ENCODE measurements around the gene SLC24A3.

SLC24A3 gene

GRCh38 chr20:19244291-19244690, 31.8 kb downstream of the SLC24A3 start:
- no peak for DNase-seq

- DNase-seq = no peak
Observed at GRCh38 chr20:19249106-19249879, 36.9 kb downstream of the SLC24A3 start.

GRCh38 chr20:19250346-19250745, 37.9 kb downstream of the SLC24A3 start:
- DNase-seq = no peak

DNA sequence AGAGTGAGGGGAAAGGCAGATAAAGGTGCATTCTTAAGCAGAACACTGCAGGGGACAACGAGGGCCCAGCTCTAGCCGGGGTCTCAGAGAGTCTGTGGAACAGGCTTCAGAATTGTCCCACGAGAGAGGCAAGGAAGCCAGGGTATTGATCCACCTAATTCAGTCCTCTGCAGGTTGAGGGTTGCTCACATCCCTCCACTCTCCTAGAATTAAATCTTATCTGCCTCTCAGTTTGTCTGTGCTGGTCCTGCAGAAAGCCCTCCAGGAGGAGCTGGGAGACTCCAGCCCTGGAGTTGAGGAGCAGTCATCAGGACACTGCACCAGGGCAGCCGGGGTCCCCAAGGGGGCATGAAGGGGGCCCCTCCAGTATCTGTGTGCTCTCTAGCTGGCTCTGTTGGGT, 39.1 kb downstream of the SLC24A3 start:
- DNase-seq = no peak

- DNase-seq = no peak
Observed at GRCh38 chr20:19251958-19252357, 39.5 kb downstream of the SLC24A3 start.

- no peak for DNase-seq
Observed at GRCh38 chr20:19252451-19253120, 40.1 kb downstream of the SLC24A3 start.

DNA sequence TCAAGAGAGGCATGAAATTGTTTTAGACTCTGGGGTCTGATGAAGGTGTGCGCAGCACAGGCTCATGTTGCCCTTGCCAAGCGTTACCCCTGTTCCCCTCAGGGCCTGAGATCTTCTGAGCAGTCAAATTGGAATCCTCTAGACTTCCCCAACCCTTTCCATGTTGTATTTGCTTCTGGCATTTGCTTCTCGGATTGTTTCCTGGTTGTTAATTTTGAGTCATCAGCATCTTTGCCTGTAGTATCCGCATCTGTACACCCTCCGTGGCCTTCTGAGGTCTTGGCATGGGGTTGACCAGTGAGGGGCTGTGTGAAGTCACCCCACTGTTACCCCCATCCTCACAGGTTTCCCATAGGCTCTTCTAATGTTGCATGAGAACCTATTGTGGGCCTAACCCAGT, 40.9 kb downstream of the SLC24A3 start:
- no peak for DNase-seq

DNA sequence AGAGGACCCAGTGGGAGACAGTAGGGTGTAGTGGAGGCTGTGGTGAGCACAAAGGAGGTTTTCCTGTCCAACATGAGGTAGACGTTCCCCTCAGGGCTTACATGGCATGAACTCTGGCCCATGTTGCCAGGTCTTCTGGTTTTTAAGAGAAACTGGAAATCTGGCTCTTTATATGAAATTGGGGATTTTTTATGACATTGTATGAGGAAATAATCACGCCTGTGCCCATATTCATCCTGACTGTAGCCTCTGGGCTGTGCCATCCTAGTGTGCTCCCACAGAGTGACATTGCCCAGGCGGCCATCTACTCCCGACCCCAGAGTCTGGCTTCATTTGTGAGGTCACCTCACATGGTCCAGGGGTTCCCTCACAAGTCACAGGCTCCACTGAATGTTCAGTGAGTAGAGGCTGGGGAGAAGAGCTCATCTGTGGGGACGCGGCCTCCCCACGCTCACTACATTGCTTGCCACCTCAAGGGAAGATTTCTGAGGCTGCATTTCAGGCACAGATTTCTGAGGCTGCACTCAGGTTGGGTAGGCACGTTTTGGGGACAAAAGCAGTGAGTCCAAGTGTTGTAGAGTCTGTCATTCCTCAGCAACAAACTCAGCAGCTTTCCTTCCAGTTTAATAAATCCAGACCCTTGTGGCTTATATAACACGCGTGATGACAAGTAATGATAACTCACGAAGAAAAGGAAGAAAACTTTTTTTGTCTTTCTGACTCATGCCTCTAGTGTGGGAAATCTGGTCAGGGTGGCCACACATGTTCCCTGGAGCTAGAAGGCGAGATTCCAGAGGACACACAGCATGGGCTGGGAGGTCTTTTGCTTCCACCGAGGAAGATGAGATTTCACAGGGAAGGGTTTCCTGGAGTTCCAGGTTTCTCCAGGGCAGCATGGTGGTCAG, 41.7 kb downstream of the SLC24A3 start:
- DNase-seq = no peak

GRCh38 chr20:19254956-19255355, 42.5 kb downstream of the SLC24A3 start:
- no peak for DNase-seq

- no peak for DNase-seq
Observed at GRCh38 chr20:19256085-19256484, 43.6 kb downstream of the SLC24A3 start.

- DNase-seq = no peak
Observed at GRCh38 chr20:19256906-19257595, 44.6 kb downstream of the SLC24A3 start.

DNA sequence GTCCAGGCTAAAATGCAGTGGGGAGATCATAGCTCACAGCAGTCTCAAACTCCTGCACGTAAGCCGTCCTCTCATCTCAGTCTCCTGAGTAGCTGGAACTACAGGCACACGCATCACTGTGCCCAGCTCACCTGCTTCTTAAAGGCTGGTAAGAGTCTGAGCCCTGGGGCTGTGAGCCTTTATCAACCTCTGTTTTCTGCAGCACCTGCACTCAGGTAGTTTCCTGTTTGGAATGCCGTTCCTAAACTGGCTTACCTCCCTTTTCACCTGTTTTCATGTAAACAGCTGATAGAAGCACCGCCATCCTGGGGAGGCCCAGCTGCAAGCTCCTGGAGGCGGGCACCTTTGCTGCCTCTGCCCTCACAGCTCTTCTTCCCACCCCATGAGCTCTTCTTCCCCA, 45.4 kb downstream of the SLC24A3 start:
- no peak for DNase-seq

- no peak for DNase-seq
Observed at GRCh38 chr20:19259141-19259591, 46.7 kb downstream of the SLC24A3 start.

DNA sequence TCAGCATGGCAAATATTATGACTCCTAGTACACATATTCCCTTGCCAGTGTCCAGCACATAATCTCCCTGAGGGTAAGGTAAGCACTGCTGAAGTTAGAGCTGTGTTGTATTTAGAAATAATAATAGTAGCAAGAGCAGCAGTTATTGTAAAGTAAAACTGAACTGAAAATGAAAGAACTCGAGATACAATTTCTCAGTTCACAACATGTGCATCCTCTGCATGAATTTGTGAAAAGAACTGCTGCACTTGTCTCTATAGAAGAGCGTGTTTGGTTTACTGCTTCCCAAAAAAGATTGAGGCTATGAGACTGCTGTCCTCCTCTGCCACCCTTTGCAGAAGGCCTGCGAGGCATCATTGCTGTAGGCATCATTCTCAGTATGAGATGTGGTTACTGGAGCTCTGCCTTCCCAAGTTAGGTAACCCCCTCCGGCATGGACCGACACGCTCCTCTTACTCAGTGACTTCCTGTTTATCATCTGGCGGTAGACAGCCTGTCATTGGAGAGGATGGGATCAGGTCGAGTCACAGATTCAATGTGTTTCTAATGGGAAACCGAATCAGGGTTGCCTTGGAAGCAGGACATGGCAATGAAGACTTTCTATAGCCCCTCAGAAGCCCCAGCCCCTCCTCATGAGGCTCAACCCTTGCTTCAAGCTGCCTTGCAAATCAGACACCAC, 48.1 kb downstream of the SLC24A3 start:
- no peak for DNase-seq

DNA sequence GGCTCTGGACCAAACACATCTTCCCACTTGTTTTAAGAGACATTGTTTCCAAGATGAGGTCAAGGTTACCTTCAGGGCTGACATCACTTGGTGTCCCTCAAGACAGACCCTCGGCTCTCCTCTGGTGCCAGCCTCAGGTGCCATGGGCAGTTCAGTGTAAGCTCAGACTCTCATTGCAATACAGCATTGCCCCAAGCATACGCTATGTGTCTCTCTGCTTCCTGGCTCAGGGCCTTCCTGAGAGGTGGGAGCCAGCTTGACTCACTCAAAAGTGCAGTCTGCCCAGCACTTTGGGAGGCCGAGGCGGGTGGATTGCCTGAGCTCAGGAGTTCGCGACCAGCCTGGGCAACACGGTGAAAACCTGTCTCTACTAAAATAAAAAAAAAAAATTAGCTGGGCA, 51.7 kb downstream of the SLC24A3 start:
- no peak for DNase-seq

DNA sequence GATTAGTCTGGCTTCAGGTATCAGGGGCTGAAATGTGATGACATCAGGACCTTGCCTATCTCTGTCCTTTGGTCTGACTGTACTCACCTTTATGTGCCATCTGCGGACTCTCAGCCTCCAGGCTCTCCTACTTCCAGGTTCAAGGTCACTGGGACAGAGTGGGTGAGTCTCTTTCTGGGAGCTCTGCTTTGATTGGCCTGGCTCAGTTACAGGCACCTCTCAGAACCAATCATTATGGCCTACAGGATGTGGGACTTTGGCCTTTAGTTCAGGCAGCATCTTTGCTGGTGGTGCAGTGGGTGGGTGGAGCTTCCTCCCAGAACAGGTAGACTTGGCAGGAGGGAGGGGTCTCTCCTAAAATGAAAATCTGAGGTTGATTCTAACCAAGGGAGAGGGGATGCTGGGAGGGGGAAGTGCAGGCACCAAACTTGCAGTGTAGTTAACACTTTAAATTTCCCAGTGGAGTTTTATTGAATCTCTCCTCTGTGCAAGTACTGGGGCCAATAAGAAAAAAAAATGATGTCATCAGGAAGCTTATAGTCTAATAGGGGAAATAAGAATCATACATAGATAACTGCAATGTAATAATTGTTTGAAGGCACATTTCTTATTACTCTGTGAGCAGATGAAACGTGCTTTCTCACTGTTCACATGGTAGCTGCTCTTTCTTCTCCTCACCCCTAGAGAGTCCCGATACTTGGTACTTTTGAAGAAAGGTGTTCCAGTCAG, 53.4 kb downstream of the SLC24A3 start:
- DNase-seq = no peak

- DNase-seq = no peak
Observed at GRCh38 chr20:19268426-19268825, 56.0 kb downstream of the SLC24A3 start.

DNA sequence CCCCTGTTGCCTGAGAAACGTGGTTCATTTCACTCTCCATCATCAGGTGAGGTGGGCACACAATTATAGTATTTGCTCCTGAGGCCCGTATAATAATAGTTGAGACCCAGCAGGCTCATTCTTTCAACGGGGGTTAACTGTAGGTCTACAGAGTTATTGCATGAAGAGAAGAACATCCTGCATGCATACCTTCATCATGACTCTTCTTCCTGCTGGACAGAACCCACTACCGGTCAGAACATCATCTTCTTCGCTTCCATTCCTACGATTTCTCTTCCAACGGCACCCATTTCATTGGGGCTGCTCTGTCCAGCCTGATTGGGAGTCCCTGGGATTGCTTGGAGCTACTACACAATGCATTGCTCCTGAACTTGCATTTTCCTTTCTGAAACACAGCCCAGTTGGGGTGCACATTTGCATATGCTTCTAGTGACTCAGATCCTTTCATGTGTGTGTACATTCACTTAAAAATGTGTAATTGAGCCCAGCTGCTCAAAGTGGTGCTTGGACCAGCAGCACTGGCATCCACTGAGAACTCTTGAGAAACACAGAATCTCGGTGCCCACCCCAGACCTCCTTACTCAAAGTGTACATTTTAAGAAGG, 57.4 kb downstream of the SLC24A3 start:
- no peak for DNase-seq

DNA sequence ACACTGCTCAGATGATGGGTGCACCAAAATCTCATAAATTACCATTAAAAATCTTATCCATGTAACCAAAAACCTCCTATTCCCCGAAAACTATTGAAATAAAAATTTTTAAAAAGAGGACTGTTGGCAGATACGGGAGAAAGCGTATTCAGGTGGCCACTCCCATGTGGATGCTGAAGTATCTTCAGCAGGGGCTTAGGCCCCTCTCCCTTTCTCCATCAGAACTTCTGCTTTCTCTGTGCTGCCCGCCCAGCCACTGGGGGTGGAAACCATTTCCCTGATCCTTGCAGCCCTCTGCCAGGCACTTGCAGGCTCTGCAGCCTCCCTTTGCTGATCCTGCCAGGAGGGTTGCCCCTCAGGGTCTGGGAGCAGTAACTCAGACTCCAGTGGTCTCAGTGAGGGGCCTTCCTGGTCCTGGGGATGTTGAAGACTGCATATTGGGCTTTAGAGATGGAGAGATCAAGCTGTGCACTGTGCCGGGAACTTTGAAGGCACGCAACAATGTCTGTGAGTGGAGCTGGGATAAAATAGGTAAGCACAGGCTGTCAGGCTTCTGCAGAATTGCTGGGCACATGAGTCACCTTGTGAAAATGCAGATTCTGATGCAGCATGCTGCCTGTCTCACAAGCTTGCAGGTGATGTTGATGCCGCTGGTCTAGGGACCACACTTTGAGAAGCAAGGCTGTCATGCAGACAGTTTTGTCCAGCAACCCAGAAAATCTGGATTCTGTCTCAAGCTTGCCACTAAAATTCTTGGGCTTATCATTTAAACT, 59.6 kb downstream of the SLC24A3 start:
- no peak for DNase-seq

DNA sequence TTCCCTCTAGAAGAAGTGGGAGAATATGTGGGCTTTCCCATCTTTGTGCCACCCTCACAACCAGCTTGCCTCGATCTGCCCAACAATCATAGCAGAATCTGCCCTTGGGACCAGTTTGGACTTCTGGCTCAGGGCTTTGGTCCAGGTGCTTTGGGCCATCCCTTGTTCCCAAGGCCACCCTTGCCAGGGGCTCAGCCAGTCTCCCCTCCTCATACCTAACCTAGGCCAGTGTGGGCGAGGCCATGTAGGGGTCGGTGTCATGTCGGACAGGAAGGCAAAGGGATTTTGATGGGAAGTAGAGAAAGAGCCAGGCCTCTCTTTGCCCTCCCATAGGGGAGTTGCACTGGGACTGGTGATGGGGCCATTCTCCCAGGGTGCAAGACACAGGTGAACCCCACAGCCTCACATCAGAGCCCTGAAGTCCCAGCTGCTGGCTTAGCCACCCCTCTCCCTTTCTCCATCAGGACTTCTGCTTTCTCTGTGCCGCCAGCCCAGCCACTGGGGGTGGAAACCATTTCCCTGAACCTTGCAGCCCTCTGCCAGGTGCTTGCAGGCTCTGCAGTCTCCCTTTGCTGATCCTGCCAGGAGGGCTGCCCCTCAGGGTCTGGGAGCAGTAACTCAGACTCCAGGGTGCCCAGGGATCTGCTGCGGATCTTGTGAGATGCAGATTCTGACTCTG, 60.7 kb downstream of the SLC24A3 start:
- DNase-seq = no peak

Data from stimulated activated CD4-positive, alpha-beta T cell treated with anti-CD3 and anti-CD28 coated beads, Interleukin-1b, Interleukin-23, amount 100 ng/mL, for 48 hours (primary cell).